ENCODE results near the gene MYCN. TPM values are rescaled to one million over a fixed set of nuclear protein-coding genes. Genes with fewer than 3 reads are reported as not detected.

MYCN gene
- polyA plus RNA-seq, 3 donors from 2014 or later, result not detected

DNA sequence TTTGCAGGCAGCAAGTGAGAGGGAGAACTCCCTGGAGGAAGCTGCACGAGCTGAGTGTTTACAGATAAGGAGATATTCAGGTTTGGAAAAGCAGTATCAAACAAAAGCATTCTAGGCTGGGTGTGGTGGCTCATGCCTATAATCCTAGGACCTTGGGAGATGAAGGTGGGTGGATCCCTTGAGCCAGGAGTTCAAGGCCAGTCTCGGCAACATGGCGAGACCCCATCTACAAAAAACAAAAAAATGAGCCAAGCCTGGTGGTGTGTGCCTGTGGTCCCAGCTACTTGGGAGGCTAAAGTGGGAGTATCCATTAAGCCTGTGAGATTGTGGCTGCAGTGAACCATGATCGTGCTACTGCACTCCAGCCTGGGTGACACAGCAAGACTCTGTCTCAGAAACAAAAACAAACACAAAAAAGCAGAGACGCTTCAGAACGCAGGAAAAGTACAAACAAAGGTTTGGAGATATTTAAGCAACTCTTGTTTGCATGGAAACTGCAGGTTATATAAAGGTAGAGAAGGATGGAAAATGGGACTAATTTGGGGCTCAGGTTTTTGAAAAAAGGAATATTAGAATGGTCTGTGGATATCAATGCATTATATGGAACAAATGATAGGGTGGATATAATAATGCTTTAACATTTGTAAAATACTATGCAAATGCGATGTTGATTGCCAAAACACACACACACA lies 31.6 kb downstream of the MYCN start:
- H3K4me3 Mint-ChIP-seq, result no peak overlapping the region
- H3K27me3 Mint-ChIP-seq (ENCODE audit: low read depth in 3 of 3), result peaks cover 1 to 3% (median 2%) of the 10 kb centered on the region in 3 donors
- no peaks in the 10 kb centered on the region for H3K9me3 Mint-ChIP-seq
- no peak for DNase-seq
- no peaks in the 10 kb centered on the region for H3K36me3 Mint-ChIP-seq
- peaks cover 2 to 7% of the 10 kb centered on the region in 2 donors for H3K4me1 Mint-ChIP-seq
- H3K27ac Mint-ChIP-seq, result no peak overlapping the region

- DNase-seq, result no peak
- H3K27ac Mint-ChIP-seq, result no peak overlapping the region
- H3K27me3 Mint-ChIP-seq (ENCODE audit: low read depth in 3 of 3), result peaks cover 1 to 3% (median 2%) of the 10 kb centered on the region in 3 donors
- peaks cover 0 to 5% of the 10 kb centered on the region in 2 donors for H3K4me1 Mint-ChIP-seq
- no peaks in the 10 kb centered on the region for H3K9me3 Mint-ChIP-seq
- no peak overlapping the region for H3K4me3 Mint-ChIP-seq
- no peaks in the 10 kb centered on the region for H3K36me3 Mint-ChIP-seq
These were observed 33.4 kb downstream of the MYCN start for GRCh38 chr2:15973481-15974401.

GRCh38 chr2:15974565-15975260 lies 34.4 kb downstream of the MYCN start:
- Mint-ChIP-seq H3K27ac (no peak overlapping the region), H3K9me3 (peaks cover 0 to 3% (median 0%) of the 10 kb centered on the region in 6 donors), H3K4me1 (peaks cover 0 to 5% of the 10 kb centered on the region in 2 donors), H3K36me3 (no peaks in the 10 kb centered on the region), H3K4me3 (no peak overlapping the region), H3K27me3 (ENCODE audit: low read depth in 3 of 3) (peaks cover 1 to 7% (median 2%) of the 10 kb centered on the region in 3 donors)
- no peak for DNase-seq

- peaks cover 1 to 7% (median 2%) of the 10 kb centered on the region in 3 donors for H3K27me3 Mint-ChIP-seq (ENCODE audit: low read depth in 3 of 3)
- peaks cover 0 to 3% (median 0%) of the 10 kb centered on the region in 6 donors for H3K9me3 Mint-ChIP-seq
- no peaks in the 10 kb centered on the region for H3K36me3 Mint-ChIP-seq
- H3K27ac Mint-ChIP-seq, result no peak overlapping the region
- DNase-seq, result no peak
- no peak overlapping the region for H3K4me3 Mint-ChIP-seq
- peaks cover 0 to 5% of the 10 kb centered on the region in 2 donors for H3K4me1 Mint-ChIP-seq
These were observed 34.9 kb downstream of the MYCN start for GRCh38 chr2:15975261-15975600.

- H3K27ac Mint-ChIP-seq, result no peak overlapping the region
- peaks cover 0 to 4% (median under 1%) of the 10 kb centered on the region in 3 donors for H3K27me3 Mint-ChIP-seq (ENCODE audit: low read depth in 3 of 3)
- H3K4me1 Mint-ChIP-seq, result peaks cover 0 to 4% of the 10 kb centered on the region in 2 donors
- peaks cover 0 to 3% (median 0%) of the 10 kb centered on the region in 6 donors for H3K9me3 Mint-ChIP-seq
- H3K4me3 Mint-ChIP-seq, result no peak overlapping the region
- no peaks in the 10 kb centered on the region for H3K36me3 Mint-ChIP-seq
- no peak for DNase-seq
These were observed 35.3 kb downstream of the MYCN start for GRCh38 chr2:15975676-15976075.

- Mint-ChIP-seq H3K27ac (no peak overlapping the region), H3K4me1 (no peaks in the 10 kb centered on the region), H3K4me3 (no peak overlapping the region), H3K27me3 (ENCODE audit: low read depth in 3 of 3) (peaks cover 0 to 4% (median 0%) of the 10 kb centered on the region in 3 donors), H3K36me3 (no peaks in the 10 kb centered on the region), H3K9me3 (peaks cover 0 to 3% (median 0%) of the 10 kb centered on the region in 6 donors)
- DNase-seq, result no peak
These were observed 36.0 kb downstream of the MYCN start for GRCh38 chr2:15976354-15976753.

DNA sequence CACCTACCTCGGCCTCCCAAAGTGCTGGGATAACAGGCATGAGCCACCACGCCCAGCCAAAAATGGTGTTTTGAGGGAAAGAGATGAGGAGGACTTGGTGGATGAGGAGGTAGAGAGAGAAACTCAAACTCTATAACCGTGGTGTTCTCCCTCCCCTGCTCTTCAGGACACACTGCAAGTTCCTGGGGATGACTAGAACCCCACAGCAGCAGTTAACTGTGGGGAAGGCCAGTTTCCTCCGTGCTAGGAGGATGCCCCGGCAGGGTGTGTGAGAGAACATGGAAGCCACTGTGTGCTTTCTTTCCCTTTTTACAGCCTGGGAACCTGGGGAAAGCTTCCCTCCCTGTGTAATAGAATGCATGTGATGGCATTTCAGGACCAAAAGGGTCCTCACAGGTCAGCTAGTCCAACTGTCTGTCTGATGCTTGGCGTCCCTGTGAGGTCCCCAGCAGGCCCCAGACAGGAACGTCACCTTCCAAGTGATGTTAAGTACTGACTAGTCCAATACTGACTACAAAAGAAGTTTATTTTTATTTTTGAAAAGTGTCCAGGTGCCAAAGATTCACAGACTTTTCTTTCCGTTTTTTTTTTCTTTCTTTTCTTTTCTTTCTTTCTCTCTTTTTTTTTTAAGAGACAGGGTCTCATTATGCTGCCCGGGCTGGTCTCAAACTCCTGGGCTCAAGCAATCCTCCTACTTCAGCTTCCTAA lies 38.9 kb downstream of the MYCN start:
- H3K4me3 Mint-ChIP-seq, result no peak overlapping the region

GRCh38 chr2:15979759-15980604 lies 39.6 kb downstream of the MYCN start:
- H3K9me3 Mint-ChIP-seq, result peaks cover 0 to 3% (median 0%) of the 10 kb centered on the region in 6 donors
- H3K36me3 Mint-ChIP-seq, result no peaks in the 10 kb centered on the region
- H3K4me1 Mint-ChIP-seq, result no peaks in the 10 kb centered on the region
- H3K27ac Mint-ChIP-seq, result no peak overlapping the region
- no peak overlapping the region for H3K4me3 Mint-ChIP-seq
- peaks cover 0 to 4% (median 0%) of the 10 kb centered on the region in 3 donors for H3K27me3 Mint-ChIP-seq (ENCODE audit: low read depth in 3 of 3)
- DNase-seq, result no peak

More for the DNA sequence above, 38.9 kb downstream of the MYCN start:
- DNase-seq, result no peak
- peaks cover 0 to 3% (median 0%) of the 10 kb centered on the region in 6 donors for H3K9me3 Mint-ChIP-seq
- H3K36me3 Mint-ChIP-seq, result no peaks in the 10 kb centered on the region
- no peak overlapping the region for H3K27ac Mint-ChIP-seq
- H3K27me3 Mint-ChIP-seq (ENCODE audit: low read depth in 3 of 3), result peaks cover 0 to 4% (median 0%) of the 10 kb centered on the region in 3 donors
- no peaks in the 10 kb centered on the region for H3K4me1 Mint-ChIP-seq

- H3K27me3 Mint-ChIP-seq (ENCODE audit: low read depth in 3 of 3), result peaks cover 0 to 4% (median 0%) of the 10 kb centered on the region in 3 donors
- H3K36me3 Mint-ChIP-seq, result no peaks in the 10 kb centered on the region
- no peak overlapping the region for H3K4me3 Mint-ChIP-seq
- H3K9me3 Mint-ChIP-seq, result peaks cover 0 to 3% (median 0%) of the 10 kb centered on the region in 6 donors
- DNase-seq, result no peak
- no peak overlapping the region for H3K27ac Mint-ChIP-seq
- no peaks in the 10 kb centered on the region for H3K4me1 Mint-ChIP-seq
These were observed 40.3 kb downstream of the MYCN start for GRCh38 chr2:15980605-15981098.

GRCh38 chr2:15981646-15982045 lies 41.3 kb downstream of the MYCN start:
- Mint-ChIP-seq H3K4me1 (no peaks in the 10 kb centered on the region), H3K27ac (no peak overlapping the region), H3K36me3 (no peaks in the 10 kb centered on the region), H3K27me3 (ENCODE audit: low read depth in 3 of 3) (peaks cover 0 to 4% (median 0%) of the 10 kb centered on the region in 3 donors), H3K9me3 (peaks cover 0 to 3% (median 0%) of the 10 kb centered on the region in 6 donors), H3K4me3 (no peak overlapping the region)
- DNase-seq, result no peak

- H3K36me3 Mint-ChIP-seq, result no peaks in the 10 kb centered on the region
- H3K9me3 Mint-ChIP-seq, result peaks cover 0 to 3% (median 0%) of the 10 kb centered on the region in 6 donors
- DNase-seq, result no peak
- H3K27ac Mint-ChIP-seq, result no peak overlapping the region
- peaks cover 0 to 4% (median 0%) of the 10 kb centered on the region in 3 donors for H3K27me3 Mint-ChIP-seq (ENCODE audit: low read depth in 3 of 3)
- no peaks in the 10 kb centered on the region for H3K4me1 Mint-ChIP-seq
- no peak overlapping the region for H3K4me3 Mint-ChIP-seq
These were observed 42.1 kb downstream of the MYCN start for GRCh38 chr2:15982285-15983044.

- H3K4me3 Mint-ChIP-seq, result no peak overlapping the region
- no peak for DNase-seq
- H3K27ac Mint-ChIP-seq, result no peak overlapping the region
- H3K27me3 Mint-ChIP-seq (ENCODE audit: low read depth in 3 of 3), result peaks cover 0 to 4% (median 0%) of the 10 kb centered on the region in 3 donors
- H3K4me1 Mint-ChIP-seq, result no peaks in the 10 kb centered on the region
- no peaks in the 10 kb centered on the region for H3K36me3 Mint-ChIP-seq
- H3K9me3 Mint-ChIP-seq, result peaks cover 0 to 3% (median 0%) of the 10 kb centered on the region in 6 donors
These were observed 43.1 kb downstream of the MYCN start for GRCh38 chr2:15983496-15983895.
